ENCODE results near the gene TAS1R1. TPM values are rescaled to one million over a fixed set of nuclear protein-coding genes. Genes with fewer than 3 reads are reported as not detected.
"Not testable (repeated sequence)": the region's sequence is repeated elsewhere in the genome, so short reads cannot be mapped to it uniquely, and the experiment has no call there.

Gene TAS1R1
- total RNA-seq, 2 experiments from 2014 or later: not detected

DNA sequence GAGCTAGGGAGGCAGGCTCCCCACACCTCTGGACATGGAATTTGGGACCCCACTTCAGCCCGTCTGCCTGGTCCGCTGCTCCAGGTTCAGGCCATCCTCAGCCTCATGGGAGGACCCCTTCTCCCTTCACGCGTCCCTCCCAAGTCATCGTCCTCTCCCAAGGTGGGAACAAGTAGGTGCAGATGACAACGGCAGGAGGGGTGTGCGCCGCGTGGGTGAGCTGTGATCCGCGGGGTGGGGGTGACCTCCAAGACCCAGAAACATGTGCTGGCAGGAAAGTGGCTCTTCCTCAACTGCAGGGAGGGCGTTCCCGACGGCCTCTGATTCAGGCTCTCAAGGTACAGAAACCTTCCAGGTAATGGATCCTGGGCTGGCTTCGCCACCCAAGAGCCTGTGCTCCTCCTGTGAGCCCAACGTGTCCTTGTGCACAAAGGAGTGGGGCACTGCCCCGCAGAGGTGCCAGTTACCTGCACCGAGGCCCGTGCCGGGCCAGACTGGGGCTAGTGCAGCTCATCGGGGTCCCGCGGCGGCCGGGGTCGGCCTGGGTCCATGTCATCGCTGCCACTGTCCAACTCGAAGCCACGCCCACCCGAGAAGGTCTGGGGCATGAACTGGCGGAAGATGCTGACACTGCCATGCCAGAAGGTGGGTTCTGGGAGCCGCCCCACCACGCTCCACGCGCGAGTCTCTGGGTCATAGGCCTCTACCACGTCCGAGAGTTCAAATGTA is 37.9 kb downstream of the TAS1R1 start:
- Mint-ChIP-seq H3K9me3 (ENCODE audit: insufficient read depth) (no peaks in the 10 kb centered on the region), H3K4me3 (no peak overlapping the region), H3K36me3 (ENCODE audit: low read depth) (peaks cover 65% of the 10 kb centered on the region), H3K27ac (peak overlapping the region; percentile 79), H3K4me1 (ENCODE audit: low read depth) (peaks cover 45% of the 10 kb centered on the region), H3K27me3 (ENCODE audit: low read depth) (no peaks in the 10 kb centered on the region)
- ATAC-seq: no peak
- ChIA-PET CTCF (interaction anchor here (1.0 kb wide), 1 partner anchor 8 kb away, joined by 4 read pairs; no protein-coding TSS in a partner anchor), POLR2A (interaction anchor here (1.1 kb wide), 1 partner anchor 11 kb away, joined by 4 read pairs; no protein-coding TSS in a partner anchor)
- DNase-seq: no peak

DNA sequence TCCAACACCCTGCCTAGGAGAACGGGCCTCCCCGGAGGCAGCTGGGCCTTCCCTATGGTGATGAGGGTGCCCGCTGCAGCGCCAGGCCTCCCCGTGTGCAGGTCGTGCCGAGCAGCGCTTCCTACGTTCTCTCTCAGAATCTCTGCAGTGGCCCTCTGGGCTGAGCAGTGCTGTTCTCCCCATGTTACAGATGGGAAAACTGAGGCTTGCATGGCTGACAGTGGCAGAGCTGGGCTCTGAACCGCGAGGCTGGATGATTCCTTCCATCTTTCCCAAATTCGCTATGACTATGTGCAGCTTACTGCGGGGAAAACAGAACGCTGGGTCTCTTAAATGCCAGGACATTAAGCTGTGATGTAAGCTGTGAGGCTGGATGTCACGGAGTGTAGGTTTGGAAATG is 38.7 kb downstream of the TAS1R1 start:
- ChIA-PET CTCF (no interaction called here), POLR2A (no interaction called here)
- H3K27ac Mint-ChIP-seq: no peak overlapping the region
- no peak for DNase-seq
- ATAC-seq: no peak
- no peaks in the 10 kb centered on the region for H3K9me3 Mint-ChIP-seq (ENCODE audit: insufficient read depth)
- H3K36me3 Mint-ChIP-seq (ENCODE audit: low read depth): peaks cover 59% of the 10 kb centered on the region
- H3K4me3 Mint-ChIP-seq: no peak overlapping the region
- no peaks in the 10 kb centered on the region for H3K27me3 Mint-ChIP-seq (ENCODE audit: low read depth)
- H3K4me1 Mint-ChIP-seq (ENCODE audit: low read depth): peaks cover 49% of the 10 kb centered on the region

- Mint-ChIP-seq H3K4me3 (no peak overlapping the region), H3K4me1 (ENCODE audit: low read depth) (peaks cover 62% of the 10 kb centered on the region), H3K9me3 (ENCODE audit: insufficient read depth) (no peaks in the 10 kb centered on the region), H3K27me3 (ENCODE audit: low read depth) (no peaks in the 10 kb centered on the region), H3K36me3 (ENCODE audit: low read depth) (peaks cover 59% of the 10 kb centered on the region), H3K27ac (peak overlapping the region; percentile 46)
- DNase-seq: no peak
- ATAC-seq: no peak
- POLR2A ChIA-PET: no interaction called here
- CTCF ChIA-PET: no interaction called here
These were observed 40.1 kb downstream of the TAS1R1 start for GRCh38 chr1:6594977-6595740.

- Mint-ChIP-seq H3K36me3 (ENCODE audit: low read depth) (peaks cover 64% of the 10 kb centered on the region), H3K27me3 (ENCODE audit: low read depth) (no peaks in the 10 kb centered on the region), H3K9me3 (ENCODE audit: insufficient read depth) (no peaks in the 10 kb centered on the region), H3K4me3 (no peak overlapping the region), H3K4me1 (ENCODE audit: low read depth) (peaks cover 54% of the 10 kb centered on the region), H3K27ac (no peak overlapping the region)
- ATAC-seq: no peak
- ChIA-PET POLR2A (no interaction called here), CTCF (no interaction called here)
- DNase-seq: no peak
These were observed 41.2 kb downstream of the TAS1R1 start for GRCh38 chr1:6596351-6596750.

- no peaks in the 10 kb centered on the region for H3K27me3 Mint-ChIP-seq (ENCODE audit: low read depth)
- no peak overlapping the region for H3K4me3 Mint-ChIP-seq
- CTCF ChIA-PET: interaction anchor here (1.0 kb wide), 1 partner anchor 8 kb away, joined by 3 read pairs; no protein-coding TSS in a partner anchor
- no peaks in the 10 kb centered on the region for H3K9me3 Mint-ChIP-seq (ENCODE audit: insufficient read depth)
- DNase-seq (no peak), ATAC-seq (no peak)
- peaks cover 46% of the 10 kb centered on the region for H3K4me1 Mint-ChIP-seq (ENCODE audit: low read depth)
- peaks cover 66% of the 10 kb centered on the region for H3K36me3 Mint-ChIP-seq (ENCODE audit: low read depth)
- POLR2A ChIA-PET: no interaction called here
- peak overlapping the region; percentile 15 for H3K27ac Mint-ChIP-seq
These were observed 42.0 kb downstream of the TAS1R1 start for GRCh38 chr1:6596886-6597776.

DNA sequence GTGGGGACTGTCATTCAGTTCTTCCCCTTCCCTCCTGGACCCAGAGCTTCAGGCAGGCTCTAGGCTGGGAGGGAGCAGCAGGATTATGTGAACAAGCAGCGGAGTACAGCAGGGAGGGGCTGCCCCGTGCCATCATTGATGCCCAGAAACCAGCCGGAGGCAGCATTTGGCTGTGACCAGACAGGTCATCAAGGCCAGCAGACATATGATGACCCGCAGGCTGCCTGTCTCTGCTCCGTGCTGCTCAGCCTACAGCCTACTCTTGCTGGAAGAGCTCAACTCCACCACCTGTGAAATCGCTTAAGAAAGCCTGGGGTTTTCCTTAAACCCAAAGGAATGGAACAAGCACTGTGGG is 42.6 kb downstream of the TAS1R1 start:
- peaks cover 40% of the 10 kb centered on the region for H3K4me1 Mint-ChIP-seq (ENCODE audit: low read depth)
- H3K27ac Mint-ChIP-seq: peak overlapping the region; percentile 49

DNA sequence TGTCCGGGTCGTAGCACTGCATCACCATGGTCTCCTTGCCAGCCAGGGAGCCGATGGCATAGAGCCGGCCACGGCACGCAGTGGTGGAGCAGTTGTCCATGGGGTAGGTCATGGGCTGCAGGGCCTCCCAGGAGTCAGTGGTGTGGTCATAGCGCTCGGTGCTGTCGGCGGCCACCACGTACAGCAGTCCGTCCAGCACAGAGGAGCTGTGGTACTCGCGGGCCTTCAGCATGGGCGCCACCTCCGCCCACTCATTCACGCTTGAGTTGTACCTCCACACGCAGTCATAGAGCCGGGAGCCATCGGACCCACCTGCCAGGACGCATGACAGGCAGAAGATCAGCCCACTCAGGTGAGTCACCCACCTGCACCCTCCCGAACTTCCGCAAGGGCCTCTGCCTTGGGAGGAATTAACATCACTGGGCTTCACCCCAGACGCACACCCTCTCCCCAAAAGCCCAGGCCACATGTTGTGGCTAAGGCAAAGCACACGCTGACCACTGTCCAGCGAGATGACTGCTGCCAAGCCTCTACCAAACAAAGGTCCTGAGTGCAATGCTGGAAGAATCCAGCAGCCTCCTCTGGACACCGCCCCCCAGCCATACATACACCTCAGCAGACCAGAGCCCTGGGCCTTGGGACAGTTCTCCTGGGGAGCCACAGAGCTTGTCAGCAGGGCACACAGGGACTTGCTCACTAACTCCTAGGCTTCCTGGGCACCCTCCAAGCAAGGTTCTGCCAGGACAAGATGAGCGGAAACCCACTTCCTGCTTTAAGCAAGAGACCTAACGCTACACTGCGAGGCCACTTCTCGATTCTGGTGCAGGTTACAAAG is 44.3 kb downstream of the TAS1R1 start:
- CTCF ChIA-PET: interaction anchor here (1.1 to 4.7 kb wide), 8 partner anchors 8 to 47 kb away, joined by 3 to 37 read pairs (median 4); partner anchors contain the start of genes NOL9, TAS1R1 and ZBTB48
- peaks cover 40% of the 10 kb centered on the region for H3K4me1 Mint-ChIP-seq (ENCODE audit: low read depth)
- POLR2A ChIA-PET: interaction anchor here (1.0 to 4.5 kb wide), 6 partner anchors 12 to 108 kb away, joined by 3 to 15 read pairs (median 3); partner anchors contain the start of genes NOL9, TAS1R1 and ZBTB48
- ATAC-seq: peak; percentile 16
- peak overlapping the region; percentile 89 for H3K27ac Mint-ChIP-seq
- no peaks in the 10 kb centered on the region for H3K27me3 Mint-ChIP-seq (ENCODE audit: low read depth)
- H3K9me3 Mint-ChIP-seq (ENCODE audit: insufficient read depth): no peaks in the 10 kb centered on the region
- H3K36me3 Mint-ChIP-seq (ENCODE audit: low read depth): peaks cover 52% of the 10 kb centered on the region
- peak overlapping the region; percentile 99 for H3K4me3 Mint-ChIP-seq
- DNase-seq: peak; percentile 71

More for the DNA sequence above, 42.6 kb downstream of the TAS1R1 start:
- no peak for ATAC-seq
- H3K36me3 Mint-ChIP-seq (ENCODE audit: low read depth): peaks cover 63% of the 10 kb centered on the region
- no peaks in the 10 kb centered on the region for H3K27me3 Mint-ChIP-seq (ENCODE audit: low read depth)
- no peak overlapping the region for H3K4me3 Mint-ChIP-seq
- no peak for DNase-seq
- H3K9me3 Mint-ChIP-seq (ENCODE audit: insufficient read depth): no peaks in the 10 kb centered on the region
- ChIA-PET CTCF (interaction anchor here (1.0 kb wide), 1 partner anchor 9 kb away, joined by 3 read pairs; no protein-coding TSS in a partner anchor), POLR2A (no interaction called here)

DNA sequence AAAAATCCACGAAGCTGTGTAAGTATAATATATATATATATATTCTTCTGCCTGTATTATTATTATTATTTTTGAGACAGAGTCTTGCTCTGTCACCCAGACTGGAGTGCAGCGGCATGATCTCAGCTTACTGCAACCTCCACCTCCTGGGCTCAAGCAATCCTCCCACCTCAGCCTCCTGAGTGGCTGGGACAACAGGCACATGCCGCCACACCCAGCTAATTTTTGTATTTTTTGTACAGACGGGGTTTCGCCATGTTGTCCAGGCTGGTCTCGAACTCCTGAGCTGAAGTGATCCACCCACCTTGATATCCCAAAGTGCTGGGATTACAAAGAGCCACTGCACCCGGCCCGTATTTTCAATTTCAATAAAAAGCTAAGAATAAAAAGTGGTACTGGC is 44.9 kb downstream of the TAS1R1 start:
- H3K4me3 Mint-ChIP-seq: peak overlapping the region; percentile 99
- not testable (repeated sequence) for DNase-seq; ATAC-seq; H3K27me3 Mint-ChIP-seq (ENCODE audit: low read depth); H3K9me3 Mint-ChIP-seq (ENCODE audit: insufficient read depth)
- peaks cover 48% of the 10 kb centered on the region for H3K36me3 Mint-ChIP-seq (ENCODE audit: low read depth)
- ChIA-PET CTCF (interaction anchor here (1.1 to 4.7 kb wide), 8 partner anchors 9 to 67 kb away, joined by 3 to 37 read pairs (median 4); partner anchors contain the start of genes NOL9, TAS1R1 and ZBTB48), POLR2A (interaction anchor here (0.5 to 4.5 kb wide), 7 partner anchors 13 to 573 kb away, joined by 3 to 15 read pairs (median 3); partner anchors contain the start of genes NOL9, TAS1R1 and ZBTB48)
- H3K4me1 Mint-ChIP-seq (ENCODE audit: low read depth): peaks cover 41% of the 10 kb centered on the region
- H3K27ac Mint-ChIP-seq: peak overlapping the region; percentile 93

GRCh38 chr1:6600410-6601048 is 45.4 kb downstream of the TAS1R1 start:
- DNase-seq (no peak), ATAC-seq (no peak)
- H3K4me3 Mint-ChIP-seq: peak overlapping the region; percentile 99
- peak overlapping the region; percentile 93 for H3K27ac Mint-ChIP-seq
- no peaks in the 10 kb centered on the region for H3K27me3 Mint-ChIP-seq (ENCODE audit: low read depth)
- H3K4me1 Mint-ChIP-seq (ENCODE audit: low read depth): peaks cover 38% of the 10 kb centered on the region
- ChIA-PET CTCF (interaction anchor here (1.1 to 4.7 kb wide), 8 partner anchors 8 to 67 kb away, joined by 3 to 37 read pairs (median 4); partner anchors contain the start of genes NOL9, TAS1R1 and ZBTB48), POLR2A (interaction anchor here (0.5 to 4.5 kb wide), 8 partner anchors 13 to 573 kb away, joined by 3 to 15 read pairs (median 3); partner anchors contain the start of genes NOL9, TAS1R1 and ZBTB48)
- peaks cover 42% of the 10 kb centered on the region for H3K36me3 Mint-ChIP-seq (ENCODE audit: low read depth)
- no peaks in the 10 kb centered on the region for H3K9me3 Mint-ChIP-seq (ENCODE audit: insufficient read depth)
